Subcutaneous adipose tissue (tissue), 4 donors: ENCODE measurements around the gene CYB5R3. TPM values are rescaled to one million over a fixed set of nuclear protein-coding genes. Genes with fewer than 3 reads are reported as not detected.

Experiments used
- CTCF ChIP-seq: fragments of 450-650 bp; IDR thresholded peaks from one replicate; pipeline ENCODE4 v1.5.1; 2016; ENCODE audit warnings: low read depth, mild to moderate bottlenecking, control low read depth, antibody characterized with exemption, moderate library complexity
- small RNA-seq: library from RNA; depleted of rRNA; stranded (forward); fragments of <200 nt; gene quantifications from one replicate; pipeline ENCODE3, GENCODE V24; 2016
- total RNA-seq, 4 donors: library from RNA; depleted of rRNA; stranded (reverse); fragments of >200 nt; gene quantifications; one replicate each; pipeline ENCODE4 v1.1.0, GENCODE V29; 2016

The CYB5R3 gene
- total RNA-seq, 4 donors from 2014 or later: 131 to 381 (median 222) TPM

GRCh38 chr22:42581762-42582716, 67.2 kb downstream of the CYB5R3 start:
- TF ChIP-seq CTCF: no peak

GRCh38 chr22:42577623-42578240, 71.5 kb downstream of the CYB5R3 start:
- no peak for TF ChIP-seq CTCF

Small RNA genes within 50 kb of the gene (small RNA-seq; reads per million reads assigned to genes)
- gene RNU6-513P: not detected

Other genes starting within 250 kb of the CYB5R3 start
- 10 to 100 TPM in 1 of 4 donors, 1 to 10 TPM in 3; 2.6 to 10.9 (median 5.8) TPM for gene NFAM1, start 217.0 kb downstream of the CYB5R3 start, total RNA-seq
- 10 to 100 TPM; 10.9 to 29.4 (median 17.4) TPM for gene RRP7A, start 129.6 kb downstream of the CYB5R3 start, total RNA-seq
- 1 to 10 TPM; 1.3 to 2.1 (median 1.8) TPM for gene SERHL2, start 95.4 kb downstream of the CYB5R3 start, total RNA-seq
- 10 to 100 TPM; 24.9 to 29.3 (median 25.6) TPM for gene POLDIP3, start 34.5 kb downstream of the CYB5R3 start, total RNA-seq
- 1 to 10 TPM in 1 of 4 donors, not detected in 3; 2.4 TPM for gene ATP5MGL, start 8.8 kb downstream of the CYB5R3 start, total RNA-seq
- gene A4GALT, start 71.5 kb upstream of the CYB5R3 start, total RNA-seq: 10 to 100 TPM; 10.9 to 36.4 (median 23.3) TPM
- gene ARFGAP3, start 207.9 kb upstream of the CYB5R3 start, total RNA-seq: 10 to 100 TPM; 31.8 to 72.1 (median 50.8) TPM